ENCODE measurements around the gene ZMYND19.
"Not testable (repeated sequence)": the region's sequence is repeated elsewhere in the genome, so short reads cannot be mapped to it uniquely, and the experiment has no call there.

Gene ZMYND19

GRCh38 chr9:137631345-137632229 lies 41.3 kb upstream of the ZMYND19 start:
- no peak for DNase-seq (ENCODE audit: low read depth in 2 of 2)
- no peak for TF ChIP-seq CTCF (IDR thresholded peaks at IDR 0.05; ENCODE audit: low read depth, low read length)
- no peak overlapping the region for H3K4me3 ChIP-seq (replicated peaks in 1 of 2; ENCODE audit: low read depth in 2 of 2, low read length in 2 of 2)

- DNase-seq (ENCODE audit: low read depth in 2 of 2) = peak in 1 of 2 donors; percentile 37
- no peak overlapping the region for H3K4me3 ChIP-seq (replicated peaks in 1 of 2; ENCODE audit: low read depth in 2 of 2, low read length in 2 of 2)
- TF ChIP-seq CTCF (IDR thresholded peaks at IDR 0.05; ENCODE audit: low read depth, low read length) = no peak
Measured at GRCh38 chr9:137630679-137631078, 40.4 kb upstream of the ZMYND19 start.

GRCh38 chr9:137630126-137630525 lies 39.8 kb upstream of the ZMYND19 start:
- H3K4me3 ChIP-seq (replicated peaks in 1 of 2; ENCODE audit: low read depth in 2 of 2, low read length in 2 of 2) = no peak overlapping the region
- no peak for TF ChIP-seq CTCF (IDR thresholded peaks at IDR 0.05; ENCODE audit: low read depth, low read length)
- DNase-seq (ENCODE audit: low read depth in 2 of 2) = peak in 1 of 2 donors; percentile 14

GRCh38 chr9:137627406-137627805 lies 37.1 kb upstream of the ZMYND19 start:
- not testable (repeated sequence) for DNase-seq (ENCODE audit: low read depth in 2 of 2); H3K4me3 ChIP-seq (replicated peaks in 1 of 2; ENCODE audit: low read depth in 2 of 2, low read length in 2 of 2)

GRCh38 chr9:137626464-137626863 lies 36.2 kb upstream of the ZMYND19 start:
- TF ChIP-seq CTCF (IDR thresholded peaks at IDR 0.05; ENCODE audit: low read depth, low read length) = no peak
- no peak overlapping the region for H3K4me3 ChIP-seq (replicated peaks in 1 of 2; ENCODE audit: low read depth in 2 of 2, low read length in 2 of 2)
- DNase-seq (ENCODE audit: low read depth in 2 of 2) = no peak

DNA sequence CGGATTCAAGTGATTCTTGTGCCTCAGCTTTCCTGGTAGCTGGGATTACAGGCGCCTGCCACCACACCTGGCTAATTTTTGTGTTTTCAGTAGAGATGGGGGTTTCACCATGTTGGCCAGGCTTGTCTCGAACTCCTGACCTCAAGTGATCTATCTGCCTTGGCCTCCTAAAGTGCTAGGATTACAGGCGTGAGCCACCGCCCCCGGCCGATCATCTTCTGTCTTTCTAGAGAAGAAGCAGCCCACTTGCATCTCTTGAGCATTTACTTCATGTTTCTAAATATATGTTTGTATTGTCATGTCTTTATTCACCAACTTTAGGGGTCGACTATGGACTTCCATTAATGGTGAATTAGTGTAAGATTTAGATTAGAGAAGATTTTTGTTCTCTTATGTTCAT lies 31.9 kb upstream of the ZMYND19 start:
- H3K4me3 ChIP-seq (replicated peaks in 1 of 2; ENCODE audit: low read depth in 2 of 2, low read length in 2 of 2); DNase-seq (ENCODE audit: low read depth in 2 of 2): not testable (repeated sequence)

- DNase-seq (ENCODE audit: low read depth in 2 of 2) = peak; percentile 35 to 40
- TF ChIP-seq CTCF (IDR thresholded peaks at IDR 0.05; ENCODE audit: low read depth, low read length) = peak; percentile 31
- no peak overlapping the region for H3K4me3 ChIP-seq (replicated peaks in 1 of 2; ENCODE audit: low read depth in 2 of 2, low read length in 2 of 2)
Measured at GRCh38 chr9:137621131-137621757, 30.9 kb upstream of the ZMYND19 start.

Data from cardiac fibroblast (primary cell).